OCI-LY1 (cell line): ENCODE results near the gene SOX9.

Source experiments
- H2AFZ ChIP-seq: fragments of 200-600 bp; sonication (generic), shearing (Covaris generic); 2 replicates; pipeline ENCODE4 v1.6.0; 2014; ENCODE audit warnings: antibody characterized with exemption, mild to moderate bottlenecking, low read length
- H3F3A ChIP-seq: fragments of 200-600 bp; sonication (generic), shearing (Covaris generic); 2 replicates; pipeline ENCODE4 v1.6.0; 2014; ENCODE audit warnings: mild to moderate bottlenecking, antibody characterized with exemption, low read length, moderate library complexity; ENCODE audit not compliant: insufficient read depth
- H3K27ac ChIP-seq: fragments of 200-600 bp; sonication (generic); 2 replicates; pipeline ENCODE4 v1.5.1; 2014; ENCODE audit warnings: low read length, mixed run types, mild to moderate bottlenecking, low read depth; ENCODE audit not compliant: poor library complexity, severe bottlenecking
- H3K27me3 ChIP-seq: fragments of 200-600 bp; sonication (generic); 2 replicates; pipeline ENCODE4 v1.6.0; 2014; ENCODE audit warnings: antibody characterized with exemption, mild to moderate bottlenecking, low read length, moderate library complexity; ENCODE audit not compliant: insufficient read depth
- H3K36me3 ChIP-seq: fragments of 200-600 bp; sonication (generic); 2 replicates; pipeline ENCODE4 v1.6.1; 2014; ENCODE audit warnings: mild to moderate bottlenecking, antibody characterized with exemption, low read length, moderate library complexity, mixed read lengths; ENCODE audit not compliant: insufficient read depth
- H3K4me1 ChIP-seq: fragments of 200-600 bp; sonication (generic); 2 replicates; pipeline ENCODE4 v1.5.1; 2014; ENCODE audit warnings: mild to moderate bottlenecking, low read length, moderate library complexity; ENCODE audit not compliant: insufficient read depth, severe bottlenecking
- H3K4me2 ChIP-seq: fragments of 200-600 bp; sonication (generic), shearing (Covaris generic); 2 replicates; pipeline ENCODE4 v1.6.1; 2014; ENCODE audit warnings: low read length
- H3K4me3 ChIP-seq: fragments of 200-600 bp; sonication (generic); 2 replicates; pipeline ENCODE4 v1.5.1; 2014; ENCODE audit warnings: low read length, low read depth, mild to moderate bottlenecking, mixed read lengths; ENCODE audit not compliant: poor library complexity, severe bottlenecking
- H3K79me2 ChIP-seq: fragments of 200-600 bp; shearing (Covaris generic); 2 replicates; pipeline ENCODE4 v1.6.1; 2016; ENCODE audit warnings: mixed run types, low read length, mixed read lengths; ENCODE audit not compliant: insufficient read depth
- H3K9ac ChIP-seq: fragments of 200-600 bp; sonication (generic), shearing (Covaris generic); 2 replicates; pipeline ENCODE4 v1.6.1; 2014; ENCODE audit warnings: mild to moderate bottlenecking, low read length, mixed read lengths
- H3K9me2 ChIP-seq: fragments of 200-600 bp; sonication (generic), shearing (Covaris generic); 2 replicates; pipeline ENCODE4 v1.6.1; 2014; ENCODE audit warnings: low read depth, mild to moderate bottlenecking, low read length, mixed read lengths
- H3K9me3 ChIP-seq: fragments of 200-600 bp; shearing (Covaris generic); 2 replicates; pipeline ENCODE4 v1.6.1; 2014; ENCODE audit warnings: low read length, mixed read lengths
- H4K20me1 ChIP-seq: fragments of 200-600 bp; sonication (generic), shearing (Covaris generic); 2 replicates; pipeline ENCODE4 v1.6.0; 2016; ENCODE audit warnings: mild to moderate bottlenecking, low read length; ENCODE audit not compliant: insufficient read depth
- EZH2 ChIP-seq: fragments of 200-600 bp; sonication (generic), shearing (Covaris generic); IDR thresholded peaks from 2 replicates; pipeline ENCODE4 v1.8.0; 2017; ENCODE audit warnings: borderline replicate concordance, mixed run types, mild to moderate bottlenecking, antibody characterized with exemption, low read length, moderate library complexity, mixed read lengths
- TF ChIP-seq, protein P1 (sequence below): fragments of 200-600 bp; sonication (generic), shearing (Covaris generic); IDR thresholded peaks from 2 replicates; pipeline ENCODE4 v1.5.1; 2017; ENCODE audit warnings: mild to moderate bottlenecking, antibody characterized with exemption, low read length, moderate library complexity, mixed read lengths

The SOX9 gene

DNA sequence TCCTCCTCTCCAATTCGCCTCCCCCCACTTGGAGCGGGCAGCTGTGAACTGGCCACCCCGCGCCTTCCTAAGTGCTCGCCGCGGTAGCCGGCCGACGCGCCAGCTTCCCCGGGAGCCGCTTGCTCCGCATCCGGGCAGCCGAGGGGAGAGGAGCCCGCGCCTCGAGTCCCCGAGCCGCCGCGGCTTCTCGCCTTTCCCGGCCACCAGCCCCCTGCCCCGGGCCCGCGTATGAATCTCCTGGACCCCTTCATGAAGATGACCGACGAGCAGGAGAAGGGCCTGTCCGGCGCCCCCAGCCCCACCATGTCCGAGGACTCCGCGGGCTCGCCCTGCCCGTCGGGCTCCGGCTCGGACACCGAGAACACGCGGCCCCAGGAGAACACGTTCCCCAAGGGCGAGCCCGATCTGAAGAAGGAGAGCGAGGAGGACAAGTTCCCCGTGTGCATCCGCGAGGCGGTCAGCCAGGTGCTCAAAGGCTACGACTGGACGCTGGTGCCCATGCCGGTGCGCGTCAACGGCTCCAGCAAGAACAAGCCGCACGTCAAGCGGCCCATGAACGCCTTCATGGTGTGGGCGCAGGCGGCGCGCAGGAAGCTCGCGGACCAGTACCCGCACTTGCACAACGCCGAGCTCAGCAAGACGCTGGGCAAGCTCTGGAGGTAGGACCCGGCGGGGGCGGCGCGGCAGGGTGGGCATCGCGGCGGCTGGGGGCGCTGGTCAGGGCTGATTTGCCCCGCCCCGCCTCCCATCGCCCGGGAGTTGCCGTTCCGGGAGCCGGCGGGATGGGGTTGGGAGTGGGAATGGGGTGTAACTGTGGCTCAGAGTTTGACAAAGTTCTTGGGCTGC lies 567 bp downstream of the SOX9 start:
- H3K9me2 ChIP-seq = no peaks in the 10 kb centered on the region
- H3F3A ChIP-seq = no peaks in the 10 kb centered on the region
- no peak overlapping the region; the same call in 1 of the 2 replicates for H3K4me2 ChIP-seq
- H3K79me2 ChIP-seq = no peaks in the 10 kb centered on the region
- H3K27me3 ChIP-seq = peaks cover 11% of the 10 kb centered on the region; the same call in 1 of the 2 replicates
- TF ChIP-seq EZH2 = no peak
- TF ChIP-seq, protein P1, sequence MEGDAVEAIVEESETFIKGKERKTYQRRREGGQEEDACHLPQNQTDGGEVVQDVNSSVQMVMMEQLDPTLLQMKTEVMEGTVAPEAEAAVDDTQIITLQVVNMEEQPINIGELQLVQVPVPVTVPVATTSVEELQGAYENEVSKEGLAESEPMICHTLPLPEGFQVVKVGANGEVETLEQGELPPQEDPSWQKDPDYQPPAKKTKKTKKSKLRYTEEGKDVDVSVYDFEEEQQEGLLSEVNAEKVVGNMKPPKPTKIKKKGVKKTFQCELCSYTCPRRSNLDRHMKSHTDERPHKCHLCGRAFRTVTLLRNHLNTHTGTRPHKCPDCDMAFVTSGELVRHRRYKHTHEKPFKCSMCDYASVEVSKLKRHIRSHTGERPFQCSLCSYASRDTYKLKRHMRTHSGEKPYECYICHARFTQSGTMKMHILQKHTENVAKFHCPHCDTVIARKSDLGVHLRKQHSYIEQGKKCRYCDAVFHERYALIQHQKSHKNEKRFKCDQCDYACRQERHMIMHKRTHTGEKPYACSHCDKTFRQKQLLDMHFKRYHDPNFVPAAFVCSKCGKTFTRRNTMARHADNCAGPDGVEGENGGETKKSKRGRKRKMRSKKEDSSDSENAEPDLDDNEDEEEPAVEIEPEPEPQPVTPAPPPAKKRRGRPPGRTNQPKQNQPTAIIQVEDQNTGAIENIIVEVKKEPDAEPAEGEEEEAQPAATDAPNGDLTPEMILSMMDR = no peak
- no peaks in the 10 kb centered on the region for H3K9me3 ChIP-seq
- H3K9ac ChIP-seq = no peak overlapping the region
- H2AFZ ChIP-seq = no peak overlapping the region
- no peaks in the 10 kb centered on the region for H3K4me1 ChIP-seq
- H3K4me3 ChIP-seq = peak overlapping the region; percentile 16
- no peaks in the 10 kb centered on the region for H3K36me3 ChIP-seq
- no peak overlapping the region for H3K27ac ChIP-seq
- H4K20me1 ChIP-seq = no peaks in the 10 kb centered on the region

DNA sequence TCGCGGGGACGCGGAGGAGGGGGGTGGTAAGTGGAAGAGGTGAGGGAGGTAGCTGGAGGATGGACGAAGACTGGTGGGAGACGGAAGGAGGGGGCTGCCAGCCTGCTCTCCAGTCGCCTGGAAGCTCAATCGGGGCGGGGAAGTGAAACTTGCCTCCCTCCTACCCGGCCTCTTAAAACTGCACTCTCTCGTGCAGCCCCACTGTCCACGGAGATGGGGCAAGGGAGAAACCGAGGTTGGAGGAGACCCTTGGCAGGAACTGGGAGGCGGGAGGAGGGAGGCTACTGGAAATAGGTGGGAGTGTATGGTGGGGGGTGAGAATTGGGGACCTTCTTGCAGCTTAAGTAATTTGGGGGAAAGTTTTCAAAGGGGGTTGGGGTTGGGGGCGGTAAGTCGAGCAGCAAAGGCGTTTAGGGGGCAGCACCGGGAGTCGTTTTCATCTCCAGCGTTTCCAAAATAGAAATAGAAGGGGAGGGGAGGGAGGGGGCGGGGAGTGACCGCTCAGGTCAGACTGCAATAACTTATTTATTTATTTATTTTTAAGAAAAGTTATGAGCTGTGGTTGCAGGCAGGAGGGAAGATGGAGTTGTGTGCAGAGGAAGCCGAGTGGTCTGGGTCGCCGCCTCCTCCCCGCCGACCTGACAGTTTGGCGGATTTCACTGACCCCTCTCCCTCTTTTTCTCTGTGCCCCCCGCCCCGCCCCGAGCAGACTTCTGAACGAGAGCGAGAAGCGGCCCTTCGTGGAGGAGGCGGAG lies 1.4 kb downstream of the SOX9 start:
- no peaks in the 10 kb centered on the region for H3K9me2 ChIP-seq
- H3F3A ChIP-seq = no peaks in the 10 kb centered on the region
- no peaks in the 10 kb centered on the region for H4K20me1 ChIP-seq
- H3K4me3 ChIP-seq = no peak overlapping the region
- no peak overlapping the region for H3K4me2 ChIP-seq
- TF ChIP-seq, protein P1 = no peak
- no peaks in the 10 kb centered on the region for H3K9me3 ChIP-seq
- no peaks in the 10 kb centered on the region for H3K4me1 ChIP-seq
- peaks cover 11% of the 10 kb centered on the region; the same call in 1 of the 2 replicates for H3K27me3 ChIP-seq
- no peaks in the 10 kb centered on the region for H3K36me3 ChIP-seq
- H3K9ac ChIP-seq = no peak overlapping the region
- H3K79me2 ChIP-seq = no peaks in the 10 kb centered on the region
- no peak overlapping the region for H2AFZ ChIP-seq
- no peak overlapping the region for H3K27ac ChIP-seq

DNA sequence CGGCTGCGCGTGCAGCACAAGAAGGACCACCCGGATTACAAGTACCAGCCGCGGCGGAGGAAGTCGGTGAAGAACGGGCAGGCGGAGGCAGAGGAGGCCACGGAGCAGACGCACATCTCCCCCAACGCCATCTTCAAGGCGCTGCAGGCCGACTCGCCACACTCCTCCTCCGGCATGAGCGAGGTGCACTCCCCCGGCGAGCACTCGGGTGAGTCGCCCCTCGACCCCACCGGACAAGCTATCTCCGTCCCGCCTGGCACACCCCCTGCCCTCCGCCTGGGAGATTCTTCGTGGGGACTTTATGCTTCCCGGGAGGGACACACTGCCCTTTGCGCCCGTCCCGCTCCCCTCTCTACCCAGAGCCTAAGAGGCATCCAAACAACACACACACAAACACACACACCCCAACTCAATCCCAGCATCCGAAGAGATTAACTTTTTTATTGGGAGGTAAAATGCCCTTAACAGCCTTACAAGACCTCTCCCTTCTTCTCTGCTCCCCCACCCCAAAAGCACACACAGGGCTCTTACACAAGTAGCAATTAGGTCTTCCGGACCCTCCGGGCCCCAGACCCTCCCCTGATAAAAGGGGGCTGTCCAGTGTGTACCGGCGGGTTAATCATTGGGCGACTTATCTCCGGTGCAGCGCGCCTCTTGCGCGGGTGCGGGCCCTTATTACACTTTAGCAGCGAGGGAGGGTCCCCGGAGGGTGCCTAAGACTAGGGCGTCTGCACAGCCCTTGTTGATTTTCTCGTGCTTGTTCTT lies 2.1 kb downstream of the SOX9 start:
- Histone ChIP-seq H3K9ac (no peak overlapping the region), H3K79me2 (no peaks in the 10 kb centered on the region), H3K4me1 (no peaks in the 10 kb centered on the region)

More for the DNA sequence above, 2.1 kb downstream of the SOX9 start:
- Histone ChIP-seq H3K9me3 (no peaks in the 10 kb centered on the region), H3K27ac (no peak overlapping the region), H3K4me2 (no peak overlapping the region), H3K9me2 (no peaks in the 10 kb centered on the region), H3F3A (no peaks in the 10 kb centered on the region), H3K4me3 (no peak overlapping the region), H2AFZ (no peak overlapping the region), H3K36me3 (no peaks in the 10 kb centered on the region), H3K27me3 (peaks cover 11% of the 10 kb centered on the region; the same call in 1 of the 2 replicates), H4K20me1 (no peaks in the 10 kb centered on the region)
- TF ChIP-seq, protein P1 = no peak
- TF ChIP-seq EZH2 = no peak
